ENCODE results near the gene ZNF672.

The ZNF672 gene

DNA sequence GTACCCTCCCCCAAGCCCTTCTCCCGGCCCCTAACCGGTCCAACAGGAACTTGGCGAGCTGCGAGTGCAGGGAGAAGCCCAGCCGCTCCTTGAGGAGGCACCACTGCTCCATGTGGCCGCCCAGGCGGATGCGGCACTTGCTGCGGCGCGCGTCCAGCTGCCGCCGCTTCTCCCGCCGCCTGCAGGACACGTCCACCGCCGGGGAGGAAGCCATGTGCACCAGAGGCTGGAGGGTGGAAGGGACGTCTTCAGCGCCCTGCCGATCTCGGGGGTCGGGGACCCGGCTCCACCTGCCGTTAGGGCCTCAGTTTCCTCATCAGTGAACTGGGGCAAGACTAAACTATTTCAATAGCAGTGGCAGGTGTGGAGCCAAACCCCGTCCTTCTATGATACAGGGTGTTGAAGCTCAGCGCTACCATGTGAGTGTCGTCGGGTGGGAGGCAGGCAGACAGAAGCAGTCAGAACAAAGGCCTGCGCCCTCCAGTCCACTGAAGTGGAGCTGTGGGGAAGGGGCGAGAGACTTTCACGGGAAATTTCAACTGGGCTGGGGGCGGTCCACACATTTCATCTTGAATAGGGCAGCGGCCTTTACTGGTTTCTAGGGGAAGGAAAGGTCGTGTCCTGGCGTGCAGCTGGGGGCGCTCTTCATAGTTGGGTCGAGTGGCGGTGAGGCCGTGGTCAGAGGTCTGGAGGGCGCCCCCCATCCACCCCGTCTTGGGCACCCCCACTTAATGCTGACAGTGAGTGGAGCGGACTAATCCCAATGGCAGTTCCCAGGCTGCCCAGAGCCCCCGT is 20.3 kb downstream of the ZNF672 start:
- TF ChIP-seq, protein P1, sequence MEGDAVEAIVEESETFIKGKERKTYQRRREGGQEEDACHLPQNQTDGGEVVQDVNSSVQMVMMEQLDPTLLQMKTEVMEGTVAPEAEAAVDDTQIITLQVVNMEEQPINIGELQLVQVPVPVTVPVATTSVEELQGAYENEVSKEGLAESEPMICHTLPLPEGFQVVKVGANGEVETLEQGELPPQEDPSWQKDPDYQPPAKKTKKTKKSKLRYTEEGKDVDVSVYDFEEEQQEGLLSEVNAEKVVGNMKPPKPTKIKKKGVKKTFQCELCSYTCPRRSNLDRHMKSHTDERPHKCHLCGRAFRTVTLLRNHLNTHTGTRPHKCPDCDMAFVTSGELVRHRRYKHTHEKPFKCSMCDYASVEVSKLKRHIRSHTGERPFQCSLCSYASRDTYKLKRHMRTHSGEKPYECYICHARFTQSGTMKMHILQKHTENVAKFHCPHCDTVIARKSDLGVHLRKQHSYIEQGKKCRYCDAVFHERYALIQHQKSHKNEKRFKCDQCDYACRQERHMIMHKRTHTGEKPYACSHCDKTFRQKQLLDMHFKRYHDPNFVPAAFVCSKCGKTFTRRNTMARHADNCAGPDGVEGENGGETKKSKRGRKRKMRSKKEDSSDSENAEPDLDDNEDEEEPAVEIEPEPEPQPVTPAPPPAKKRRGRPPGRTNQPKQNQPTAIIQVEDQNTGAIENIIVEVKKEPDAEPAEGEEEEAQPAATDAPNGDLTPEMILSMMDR (IDR thresholded peaks at IDR 0.05; ENCODE audit: low read depth, low read length): peak; percentile 32

DNA sequence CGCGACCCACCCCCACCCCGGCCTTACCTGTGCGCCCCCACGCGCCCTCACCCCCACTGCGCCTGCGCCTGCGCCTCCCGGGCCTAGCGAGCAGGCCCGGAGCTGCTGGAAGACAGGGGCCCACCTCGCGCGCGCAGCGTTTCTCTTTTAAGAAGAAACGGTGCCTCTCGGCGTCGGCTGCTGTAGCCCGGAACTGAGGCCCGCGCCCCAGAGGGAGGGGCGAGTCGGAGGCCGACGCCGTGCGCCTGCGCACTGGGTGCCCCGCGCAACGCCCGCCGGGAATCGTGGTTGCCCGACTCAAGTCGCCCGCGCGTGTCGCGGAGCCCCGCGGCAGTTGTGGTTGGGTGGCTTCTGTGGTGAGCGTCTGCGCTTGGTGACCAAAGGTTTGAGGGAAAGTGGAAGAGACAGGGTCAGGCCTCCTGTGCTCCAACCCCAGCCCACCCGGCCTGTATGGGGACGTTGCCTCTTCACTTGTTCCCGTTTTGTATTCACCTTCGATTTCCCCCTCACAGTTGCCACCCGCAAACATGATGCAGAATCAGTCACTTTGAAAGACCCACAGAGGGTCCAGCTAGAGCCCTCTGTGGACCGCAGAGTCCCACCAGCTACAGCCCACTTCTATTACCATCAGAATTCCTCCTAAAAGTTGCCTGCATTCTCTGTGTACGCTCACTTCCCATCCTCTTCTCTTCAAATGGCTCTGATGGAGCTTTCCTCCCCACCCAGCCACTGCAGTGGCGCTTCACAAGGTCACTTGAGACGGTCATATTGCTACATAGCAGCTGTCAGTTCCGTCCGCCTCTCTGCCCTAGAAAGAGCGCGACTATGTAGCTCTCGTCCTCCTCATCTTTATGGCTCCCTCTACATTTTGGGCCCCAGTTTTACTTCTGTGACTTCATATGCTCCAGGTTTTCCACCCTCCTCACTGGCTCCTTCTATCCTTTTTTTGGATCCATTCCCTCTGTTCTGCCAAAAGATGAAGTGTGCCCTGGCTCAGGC is 21.2 kb downstream of the ZNF672 start, which contains the start of gene ZNF692:
ZNF692 (minus strand) TSS at position 195 of the 999 bp plus-strand sequence. CDS start 776 bp downstream, outside the sequence.
- peak; percentile 92 for DNase-seq (ENCODE audit: extremely low read depth, low read depth)
- TF ChIP-seq, protein P1 (IDR thresholded peaks at IDR 0.05; ENCODE audit: low read depth, low read length): no peak

More for the DNA sequence above, 20.3 kb downstream of the ZNF672 start:
- DNase-seq (ENCODE audit: extremely low read depth, low read depth): peak; percentile 15

DNA sequence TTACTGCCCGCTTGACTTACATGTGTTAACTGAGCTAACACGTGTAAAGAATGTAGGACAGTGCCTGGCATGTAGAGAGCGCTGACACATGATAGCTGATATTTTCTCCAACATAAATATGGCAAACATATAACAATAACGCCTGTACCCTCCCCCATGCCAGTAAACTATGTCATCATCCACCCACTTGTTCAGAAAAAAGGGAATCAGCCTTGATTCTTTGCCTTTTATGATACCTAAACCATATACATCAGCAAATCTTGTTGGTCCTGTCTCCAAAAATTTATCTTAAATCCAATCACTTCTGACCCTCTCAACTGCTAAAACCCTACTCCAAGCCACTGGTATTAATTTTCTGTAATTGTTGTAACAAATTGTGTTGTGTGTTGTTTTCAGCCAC is 22.0 kb downstream of the ZNF672 start:
- no peak for DNase-seq (ENCODE audit: extremely low read depth, low read depth)
- TF ChIP-seq, protein P1 (IDR thresholded peaks at IDR 0.05; ENCODE audit: low read depth, low read length): no peak

DNA sequence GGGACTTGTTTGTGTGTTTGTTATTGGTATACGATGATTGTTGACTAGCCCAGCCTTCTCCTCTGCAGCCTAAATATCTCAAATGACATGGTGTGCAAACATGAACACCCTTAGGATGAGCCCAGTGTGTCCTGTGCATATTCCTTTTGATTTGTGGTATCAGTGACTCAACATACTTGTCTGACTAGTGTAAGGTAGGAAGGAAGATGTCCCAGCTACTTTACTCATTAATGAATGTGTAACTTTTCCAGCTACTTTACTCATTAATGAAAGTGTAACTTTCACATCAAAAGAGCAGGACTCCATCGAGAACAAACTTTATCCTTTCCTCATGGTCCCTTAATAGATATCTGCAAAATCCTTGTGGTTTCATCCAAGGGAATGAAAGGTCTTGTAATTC is 23.6 kb downstream of the ZNF672 start:
- TF ChIP-seq, protein P1 (IDR thresholded peaks at IDR 0.05; ENCODE audit: low read depth, low read length): no peak
- no peak for DNase-seq (ENCODE audit: extremely low read depth, low read depth)

DNA sequence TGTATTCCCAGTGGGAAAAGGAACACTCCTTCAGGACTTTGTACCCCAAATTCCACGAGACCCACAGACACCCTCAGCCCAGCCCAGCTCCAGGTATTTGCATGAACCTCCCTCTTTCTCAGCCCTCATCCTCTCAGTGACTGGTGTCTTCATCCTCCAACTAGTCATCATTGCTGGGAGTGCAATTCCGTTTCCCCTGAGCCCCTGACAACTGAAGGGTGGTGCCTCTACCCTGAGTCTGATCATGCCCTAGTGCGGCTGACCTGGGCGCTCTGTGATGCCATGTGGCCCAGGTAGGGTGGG is 24.6 kb downstream of the ZNF672 start:
- TF ChIP-seq, protein P1 (IDR thresholded peaks at IDR 0.05; ENCODE audit: low read depth, low read length): no peak
- DNase-seq (ENCODE audit: extremely low read depth, low read depth): no peak

DNA sequence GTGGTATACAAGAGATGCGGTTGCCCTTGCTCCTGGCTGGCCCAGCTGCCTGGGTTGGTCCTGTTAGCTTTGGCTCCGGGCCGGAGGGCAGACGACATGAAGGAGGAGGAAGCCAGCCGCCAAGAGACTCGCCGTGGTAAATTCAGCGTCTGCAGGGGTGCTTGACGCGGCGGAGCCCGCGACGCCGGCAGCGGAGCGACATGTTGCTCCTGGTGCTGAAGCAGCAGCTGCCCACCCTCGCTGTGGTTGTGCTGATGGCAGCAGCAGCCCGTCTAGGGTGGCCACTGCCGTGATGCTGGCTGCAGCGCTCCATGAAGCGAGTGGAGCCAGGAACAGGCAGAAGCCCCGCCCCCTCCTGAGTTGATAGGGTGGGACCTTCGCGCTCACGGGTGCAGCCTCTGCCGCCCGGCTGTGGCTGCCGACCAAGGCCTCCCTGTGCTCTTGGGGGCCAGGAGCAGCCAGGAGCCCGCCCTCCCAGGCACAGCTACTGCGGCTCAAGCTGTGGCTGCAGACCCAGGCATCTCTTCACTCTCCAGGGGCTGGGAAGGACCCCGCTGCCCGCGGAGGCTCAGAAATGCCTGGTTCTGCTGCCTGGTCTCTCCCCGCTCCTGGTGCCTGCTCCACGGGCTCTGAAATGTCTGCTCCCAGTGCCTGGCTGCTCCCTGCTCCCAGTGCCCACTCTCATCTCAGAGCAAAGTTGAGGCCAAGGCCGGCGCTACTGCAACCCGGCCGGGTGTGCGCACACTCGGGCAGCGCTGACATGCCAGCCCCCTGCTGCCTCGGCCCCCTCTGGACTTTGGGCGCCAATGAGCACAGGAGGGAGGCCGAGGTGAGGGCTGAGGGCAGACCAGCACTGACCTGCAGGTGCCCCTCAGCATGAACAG is 25.2 kb downstream of the ZNF672 start:
- TF ChIP-seq, protein P1 (IDR thresholded peaks at IDR 0.05; ENCODE audit: low read depth, low read length): no peak
- DNase-seq (ENCODE audit: extremely low read depth, low read depth): peak; percentile 23

Data from AG09319 (cell line).